Activated CD4-positive, alpha-beta memory T cell treated with anti-CD3 and anti-CD28 coated beads, Interleukin-2, amount 10 ng/mL, durations not matched to agents 7 days and 5 days (primary cell): ENCODE data around the gene ARL8B. TPM values are rescaled to one million over a fixed set of nuclear protein-coding genes. Genes with fewer than 3 reads are reported as not detected.

Source experiments
- CTCF ChIA-PET: fragments of 350-600 bp; sonication (Branson Sonifier 250); formaldehyde crosslinking; loops from one replicate; lab custom pipeline; 2021; ENCODE audit warnings: antibody characterized with exemption, inconsistent platforms; lab: Charles Lee
- POLR2A ChIA-PET: fragments of 350-600 bp; sonication (Branson Sonifier 250); formaldehyde crosslinking; loops from one replicate; lab custom pipeline; 2021; ENCODE audit warnings: antibody characterized with exemption; lab: Charles Lee
- DNase-seq: peaks from one replicate; pipeline ENCODE4 v3.0.0-alpha.2; 2020
- H3K27ac Mint-ChIP-seq: one replicate; pipeline ENCODE4 v1.8.0; 2021; ENCODE audit warnings: mild to moderate bottlenecking, mixed read lengths
- H3K27me3 Mint-ChIP-seq: one replicate; pipeline ENCODE4 v1.8.0; 2021; ENCODE audit warnings: mixed read lengths
- H3K36me3 Mint-ChIP-seq: one replicate; pipeline ENCODE4 v1.8.0; 2021; ENCODE audit warnings: low read depth, mixed read lengths
- H3K4me1 Mint-ChIP-seq: one replicate; pipeline ENCODE4 v1.8.0; 2021; ENCODE audit warnings: mixed read lengths
- H3K4me3 Mint-ChIP-seq: one replicate; pipeline ENCODE4 v1.8.0; 2021; ENCODE audit warnings: mild to moderate bottlenecking, mixed read lengths
- H3K9me3 Mint-ChIP-seq: one replicate; pipeline ENCODE4 v1.8.0; 2021; ENCODE audit warnings: mixed read lengths
- total RNA-seq, 2 experiments: library from RNA; stranded (reverse); gene quantifications; one replicate each; pipeline ENCODE4 v1.2.3, GENCODE V29; 2021

ARL8B gene
- total RNA-seq, 2 experiments from 2014 or later = 38.2 to 45.7 TPM

DNA sequence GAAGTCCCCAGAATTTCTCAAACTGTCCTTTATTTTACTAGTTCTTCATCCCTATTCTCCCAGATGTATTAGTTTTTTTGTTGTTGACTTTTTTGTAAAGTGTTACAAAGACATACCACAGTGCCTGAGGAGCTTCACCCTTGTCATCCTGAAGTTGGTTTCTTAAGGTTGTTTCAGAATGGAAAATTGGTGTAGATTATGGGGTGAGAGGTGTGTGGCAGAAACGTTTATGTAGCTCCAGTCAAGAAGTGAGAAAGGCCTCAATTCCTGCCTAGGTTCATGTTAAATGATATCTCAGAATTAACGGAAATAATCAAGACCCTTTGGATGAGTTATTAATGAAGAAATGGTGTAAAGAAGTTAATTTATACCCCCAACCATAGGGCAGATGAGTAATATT lies 72.2 kb downstream of the ARL8B start:
- no peaks in the 10 kb centered on the region for H3K9me3 Mint-ChIP-seq
- POLR2A ChIA-PET = interaction anchor here (0.9 to 7.6 kb wide), 8 partner anchors 7 to 360 kb away, joined by 3 to 195 read pairs (median 4); partner anchors contain the start of gene EDEM1
- H3K27ac Mint-ChIP-seq = peak overlapping the region; percentile 96
- peaks cover 76% of the 10 kb centered on the region for H3K36me3 Mint-ChIP-seq
- CTCF ChIA-PET = interaction anchor here (1.1 to 1.3 kb wide), 3 partner anchors 71 to 218 kb away, joined by 3 read pairs; no protein-coding TSS in a partner anchor
- no peak for DNase-seq
- H3K4me3 Mint-ChIP-seq = peak overlapping the region; percentile 2
- H3K4me1 Mint-ChIP-seq = peaks cover 82% of the 10 kb centered on the region
- no peaks in the 10 kb centered on the region for H3K27me3 Mint-ChIP-seq

- Mint-ChIP-seq H3K4me3 (no peak overlapping the region), H3K36me3 (peaks cover 77% of the 10 kb centered on the region), H3K4me1 (peaks cover 86% of the 10 kb centered on the region), H3K27me3 (no peaks in the 10 kb centered on the region), H3K9me3 (no peaks in the 10 kb centered on the region), H3K27ac (peak overlapping the region; percentile 96)
- ChIA-PET POLR2A (interaction anchor here (0.9 to 7.6 kb wide), 9 partner anchors 8 to 360 kb away, joined by 3 to 195 read pairs (median 4); partner anchors contain the start of gene EDEM1), CTCF (interaction anchor here (1.1 to 2.6 kb wide), 3 partner anchors 58 to 84 kb away, joined by 3 to 8 read pairs (median 5); no protein-coding TSS in a partner anchor)
- DNase-seq = peak; percentile 61
Observed at GRCh38 chr3:5194801-5195509, 72.9 kb downstream of the ARL8B start.

GRCh38 chr3:5195605-5196004 lies 73.5 kb downstream of the ARL8B start:
- Mint-ChIP-seq H3K4me3 (peak overlapping the region; percentile 15), H3K36me3 (peaks cover 76% of the 10 kb centered on the region), H3K9me3 (no peaks in the 10 kb centered on the region), H3K27ac (peak overlapping the region; percentile 96), H3K4me1 (peaks cover 86% of the 10 kb centered on the region), H3K27me3 (no peaks in the 10 kb centered on the region)
- peak; percentile 56 for DNase-seq
- ChIA-PET CTCF (interaction anchor here (0.7 to 2.6 kb wide), 4 partner anchors 8 to 370 kb away, joined by 3 to 8 read pairs (median 4); no protein-coding TSS in a partner anchor), POLR2A (interaction anchor here (1.2 to 7.6 kb wide), 4 partner anchors 8 to 73 kb away, joined by 3 to 195 read pairs (median 4); partner anchors contain the start of gene EDEM1)

DNA sequence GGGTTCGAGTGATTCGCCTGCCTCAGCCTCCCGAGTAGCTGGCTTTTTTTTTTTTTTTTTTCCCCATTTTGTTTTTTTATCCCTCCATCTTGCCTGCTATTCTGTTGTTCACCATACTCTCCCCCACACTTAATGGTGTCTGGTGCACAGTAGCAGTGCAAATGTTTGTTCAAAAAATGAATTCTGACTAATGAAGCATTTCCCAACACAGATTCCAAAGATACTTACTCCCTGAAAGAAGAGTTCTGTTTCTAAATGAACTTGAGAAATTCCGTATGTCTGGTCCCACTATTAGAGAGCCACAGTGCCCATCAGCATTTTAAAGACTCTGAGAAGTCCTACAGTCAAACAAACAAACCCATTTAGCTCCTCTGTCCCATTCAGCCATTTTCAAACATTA lies 74.9 kb downstream of the ARL8B start:
- CTCF ChIA-PET = interaction anchor here (0.7 to 3.1 kb wide), 11 partner anchors 9 to 486 kb away, joined by 3 to 21 read pairs (median 5); partner anchors contain the start of gene EDEM1

GRCh38 chr3:5197470-5198312 lies 75.6 kb downstream of the ARL8B start:
- Mint-ChIP-seq H3K36me3 (peaks cover 79% of the 10 kb centered on the region), H3K27ac (peak overlapping the region; percentile 96), H3K4me1 (peaks cover 79% of the 10 kb centered on the region), H3K4me3 (peak overlapping the region; percentile 67), H3K27me3 (no peaks in the 10 kb centered on the region), H3K9me3 (no peaks in the 10 kb centered on the region)
- POLR2A ChIA-PET = interaction anchor here (0.6 to 7.6 kb wide), 12 partner anchors 10 to 730 kb away, joined by 3 to 195 read pairs (median 6); partner anchors contain the start of genes ARL8B, BHLHE40, EDEM1 and SUMF1
- CTCF ChIA-PET = interaction anchor here (1.0 to 3.1 kb wide), 7 partner anchors 9 to 176 kb away, joined by 3 to 21 read pairs (median 5); partner anchors contain the start of gene EDEM1
- DNase-seq = peak; percentile 60

More for the DNA sequence above, 74.9 kb downstream of the ARL8B start:
- peaks cover 82% of the 10 kb centered on the region for H3K4me1 Mint-ChIP-seq
- peaks cover 79% of the 10 kb centered on the region for H3K36me3 Mint-ChIP-seq
- peak overlapping the region; percentile 96 for H3K27ac Mint-ChIP-seq
- no peaks in the 10 kb centered on the region for H3K27me3 Mint-ChIP-seq
- POLR2A ChIA-PET = interaction anchor here (0.6 to 7.6 kb wide), 14 partner anchors 10 to 730 kb away, joined by 3 to 195 read pairs (median 4); partner anchors contain the start of genes ARL8B, BHLHE40, EDEM1 and SUMF1
- peak overlapping the region; percentile 67 for H3K4me3 Mint-ChIP-seq
- H3K9me3 Mint-ChIP-seq = no peaks in the 10 kb centered on the region
- no peak for DNase-seq

DNA sequence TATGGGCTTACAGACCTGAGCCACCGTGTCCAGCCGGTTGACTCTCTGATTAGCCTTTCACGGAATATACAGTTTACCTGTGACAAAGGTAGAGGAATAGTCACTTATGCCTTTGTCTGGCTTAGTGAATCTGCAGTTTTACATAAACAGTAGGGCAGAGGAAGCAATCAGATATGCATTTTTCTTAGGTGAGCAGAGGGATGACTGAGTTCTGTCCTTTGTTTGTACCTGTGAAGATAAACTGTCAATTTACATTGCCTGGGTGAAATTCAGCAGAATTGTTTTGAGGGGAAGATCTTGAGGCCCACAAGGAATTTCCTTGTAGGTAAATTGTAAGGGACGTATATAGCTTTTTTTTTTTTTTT lies 76.2 kb downstream of the ARL8B start:
- H3K27ac Mint-ChIP-seq = peak overlapping the region; percentile 96
- ChIA-PET POLR2A (interaction anchor here (0.6 to 7.6 kb wide), 6 partner anchors 11 to 219 kb away, joined by 3 to 195 read pairs (median 9); partner anchors contain the start of genes ARL8B, BHLHE40 and EDEM1), CTCF (interaction anchor here (1.0 to 3.1 kb wide), 4 partner anchors 10 to 88 kb away, joined by 3 to 21 read pairs (median 10); partner anchors contain the start of gene EDEM1)
- peaks cover 80% of the 10 kb centered on the region for H3K36me3 Mint-ChIP-seq
- H3K9me3 Mint-ChIP-seq = no peaks in the 10 kb centered on the region
- H3K27me3 Mint-ChIP-seq = no peaks in the 10 kb centered on the region
- peaks cover 73% of the 10 kb centered on the region for H3K4me1 Mint-ChIP-seq
- peak overlapping the region; percentile 54 for H3K4me3 Mint-ChIP-seq
- no peak for DNase-seq

- no peaks in the 10 kb centered on the region for H3K9me3 Mint-ChIP-seq
- no peak for DNase-seq
Observed at GRCh38 chr3:5198986-5199731, 77.1 kb downstream of the ARL8B start.

DNA sequence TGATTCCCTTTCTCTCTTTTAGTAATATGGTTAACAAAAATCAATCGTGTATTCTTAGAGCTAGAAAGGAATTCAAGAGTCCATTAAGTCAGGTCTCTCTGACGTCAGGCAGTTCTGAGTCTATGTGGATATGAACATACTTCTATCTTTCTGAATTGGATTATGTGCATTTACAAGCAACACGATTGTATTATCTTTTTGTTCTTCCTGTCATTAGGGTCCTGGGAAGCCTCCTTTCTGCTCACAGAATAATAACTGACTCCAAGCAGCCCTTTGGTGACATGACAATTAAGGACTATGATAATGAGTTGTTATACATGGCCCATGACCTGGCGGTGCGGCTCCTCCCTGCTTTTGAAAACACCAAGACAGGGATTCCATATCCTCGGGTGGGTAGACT lies 79.4 kb downstream of the ARL8B start:
- peaks cover 85% of the 10 kb centered on the region for H3K36me3 Mint-ChIP-seq
- no peaks in the 10 kb centered on the region for H3K27me3 Mint-ChIP-seq
- H3K4me3 Mint-ChIP-seq = no peak overlapping the region
- peaks cover 45% of the 10 kb centered on the region for H3K4me1 Mint-ChIP-seq
- ChIA-PET POLR2A (no interaction called here), CTCF (interaction anchor here (0.9 kb wide), 1 partner anchor 12 kb away, joined by 3 read pairs; no protein-coding TSS in a partner anchor)
- H3K9me3 Mint-ChIP-seq = no peaks in the 10 kb centered on the region
- no peak overlapping the region for H3K27ac Mint-ChIP-seq
- DNase-seq = no peak

More at GRCh38 chr3:5198986-5199731, 77.1 kb downstream of the ARL8B start:
- H3K27me3 Mint-ChIP-seq = no peaks in the 10 kb centered on the region
- CTCF ChIA-PET = interaction anchor here (1.0 to 3.1 kb wide), 2 partner anchors 76 to 89 kb away, joined by 3 to 21 read pairs; no protein-coding TSS in a partner anchor
- POLR2A ChIA-PET = interaction anchor here (0.6 to 7.6 kb wide), 3 partner anchors 12 to 76 kb away, joined by 3 to 195 read pairs (median 17); partner anchors contain the start of genes ARL8B and EDEM1
- peak overlapping the region; percentile 96 for H3K27ac Mint-ChIP-seq
- H3K4me3 Mint-ChIP-seq = peak overlapping the region; percentile 11
- peaks cover 68% of the 10 kb centered on the region for H3K4me1 Mint-ChIP-seq
- H3K36me3 Mint-ChIP-seq = peaks cover 80% of the 10 kb centered on the region

GRCh38 chr3:5202222-5202621 lies 80.1 kb downstream of the ARL8B start:
- ChIA-PET POLR2A (interaction anchor here (1.2 kb wide), 1 partner anchor 14 kb away, joined by 3 read pairs; no protein-coding TSS in a partner anchor), CTCF (interaction anchor here (0.9 kb wide), 1 partner anchor 13 kb away, joined by 3 read pairs; no protein-coding TSS in a partner anchor)
- no peak overlapping the region for H3K4me3 Mint-ChIP-seq
- H3K36me3 Mint-ChIP-seq = peaks cover 85% of the 10 kb centered on the region
- no peaks in the 10 kb centered on the region for H3K27me3 Mint-ChIP-seq
- H3K9me3 Mint-ChIP-seq = no peaks in the 10 kb centered on the region
- H3K27ac Mint-ChIP-seq = no peak overlapping the region
- no peak for DNase-seq
- peaks cover 39% of the 10 kb centered on the region for H3K4me1 Mint-ChIP-seq

- Mint-ChIP-seq H3K36me3 (peaks cover 88% of the 10 kb centered on the region), H3K9me3 (no peaks in the 10 kb centered on the region), H3K4me3 (no peak overlapping the region), H3K4me1 (peaks cover 11% of the 10 kb centered on the region), H3K27ac (peak overlapping the region; percentile 31), H3K27me3 (no peaks in the 10 kb centered on the region)
- DNase-seq = no peak
- ChIA-PET CTCF (no interaction called here), POLR2A (no interaction called here)
Observed at GRCh38 chr3:5205165-5205941, 83.3 kb downstream of the ARL8B start.

DNA sequence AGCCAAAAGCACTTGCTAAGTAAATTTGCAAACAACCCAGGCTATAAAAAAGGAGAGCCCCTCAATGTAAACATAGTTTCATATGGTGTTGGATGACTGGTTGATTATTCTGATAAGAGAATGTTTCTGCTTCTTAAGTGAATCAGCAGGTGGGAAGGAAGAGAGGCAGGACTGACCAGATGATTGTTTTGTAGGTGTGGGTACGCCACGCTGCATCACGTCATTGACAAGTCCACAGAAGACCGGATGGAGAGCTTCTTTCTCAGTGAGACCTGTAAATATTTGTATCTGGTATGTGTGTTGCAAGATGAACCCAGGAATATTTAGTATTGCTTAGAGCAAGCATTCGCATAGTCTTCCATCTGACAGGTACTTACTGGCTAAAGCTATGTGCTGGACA lies 88.8 kb downstream of the ARL8B start:
- CTCF ChIA-PET = no interaction called here
- peaks cover 93% of the 10 kb centered on the region for H3K36me3 Mint-ChIP-seq

More for the DNA sequence above, 88.8 kb downstream of the ARL8B start:
- H3K27ac Mint-ChIP-seq = no peak overlapping the region
- no peaks in the 10 kb centered on the region for H3K27me3 Mint-ChIP-seq
- no peak for DNase-seq
- no peak overlapping the region for H3K4me3 Mint-ChIP-seq
- peaks cover 6% of the 10 kb centered on the region for H3K4me1 Mint-ChIP-seq
- POLR2A ChIA-PET = interaction anchor here (1.4 kb wide), 1 partner anchor 22 kb away, joined by 3 read pairs; no protein-coding TSS in a partner anchor
- no peaks in the 10 kb centered on the region for H3K9me3 Mint-ChIP-seq
